ENCODE data around the gene ACLY. TPM values are rescaled to one million over a fixed set of nuclear protein-coding genes. Genes with fewer than 3 reads are reported as not detected.

ACLY gene
- total RNA-seq, 1 donor from 2014 or later, result 195 TPM

GRCh38 chr17:41824086-41824485 is 94.7 kb downstream of the ACLY start:
- no peak for DNase-seq

- DNase-seq, result no peak
Measured at GRCh38 chr17:41823580-41823979, 95.2 kb downstream of the ACLY start.

- no peak for DNase-seq
Measured at GRCh38 chr17:41823141-41823524, 95.6 kb downstream of the ACLY start.

GRCh38 chr17:41822216-41823140 is 96.3 kb downstream of the ACLY start:
- no peak for DNase-seq

- no peak for DNase-seq
Measured at GRCh38 chr17:41821776-41822175, 97.0 kb downstream of the ACLY start.

GRCh38 chr17:41818024-41818423 is 100.7 kb downstream of the ACLY start:
- no peak for DNase-seq

Other genes with a start within 250 kb of the ACLY start
- gene EIF1, start 230.1 kb downstream of the ACLY start, total RNA-seq, result 93.3 and 128 TPM in 2 replicates
- not detected in 2 replicates for gene GAST, start 206.6 kb downstream of the ACLY start, total RNA-seq
- 0.23 and 0.68 TPM in 2 replicates for gene HAP1, start 184.3 kb downstream of the ACLY start, total RNA-seq
- 416 and 862 TPM in 2 replicates for gene JUP, start 132.2 kb downstream of the ACLY start, total RNA-seq
- 65.4 and 79.3 TPM in 2 replicates for gene P3H4, start 107.0 kb downstream of the ACLY start, total RNA-seq
- 186 and 244 TPM in 2 replicates for gene FKBP10, start 105.9 kb downstream of the ACLY start, total RNA-seq
- 53.0 and 102 TPM in 2 replicates for gene NT5C3B, start 82.7 kb downstream of the ACLY start, total RNA-seq
- 0.05 TPM in 1 of 2 replicates, not detected in the other for gene KLHL10, start 81.1 kb downstream of the ACLY start, total RNA-seq
- gene KLHL11, start 53.5 kb downstream of the ACLY start, total RNA-seq, result 35.7 and 41.2 TPM in 2 replicates
- gene ODAD4, start 11.7 kb upstream of the ACLY start, total RNA-seq, result 0.28 and 0.34 TPM in 2 replicates
- gene CNP, start 47.8 kb upstream of the ACLY start, total RNA-seq, result 48.7 and 63.1 TPM in 2 replicates
- 68.2 and 89.0 TPM in 2 replicates for gene DNAJC7, start 98.5 kb upstream of the ACLY start, total RNA-seq
- 44.2 and 46.6 TPM in 2 replicates for gene NKIRAS2, start 101.1 kb upstream of the ACLY start, total RNA-seq
- gene C17orf113, start 131.7 kb upstream of the ACLY start, total RNA-seq, result 0.17 and 0.33 TPM in 2 replicates
- gene ZNF385C, start 179.5 kb upstream of the ACLY start, total RNA-seq, result not detected in 2 replicates
- gene DHX58, start 193.8 kb upstream of the ACLY start, total RNA-seq, result 6.9 and 10.6 TPM in 2 replicates
- gene KAT2A, start 202.4 kb upstream of the ACLY start, total RNA-seq, result 10.2 and 15.4 TPM in 2 replicates
- 0.17 TPM in 1 of 2 replicates, not detected in the other for gene HSPB9, start 203.9 kb upstream of the ACLY start, total RNA-seq
- 82.2 and 136 TPM in 2 replicates for gene RAB5C, start 236.0 kb upstream of the ACLY start, total RNA-seq

Measured in dermis blood vessel endothelial cell (primary cell).